ENCODE results near the gene ANKRD34B.
"Not testable (repeated sequence)": the region's sequence is repeated elsewhere in the genome, so short reads cannot be mapped to it uniquely, and the experiment has no call there.

The ANKRD34B gene

GRCh38 chr5:80569961-80570786, at the start of gene ANKRD34B:
ANKRD34B (minus strand) TSS chr5:80570280; CDS start chr5:80560019, 10,261 bp downstream.
- peak; percentile 25 to 42 for DNase-seq (ENCODE audit: low read depth in 2 of 2)

GRCh38 chr5:80619086-80619485, 49.0 kb upstream of the ANKRD34B start:
- no peak for DNase-seq (ENCODE audit: low read depth in 2 of 2)

- no peak for DNase-seq (ENCODE audit: low read depth in 2 of 2)
Observed at GRCh38 chr5:80618438-80618837, 48.4 kb upstream of the ANKRD34B start.

GRCh38 chr5:80615266-80615914, 45.3 kb upstream of the ANKRD34B start:
- no peak for DNase-seq (ENCODE audit: low read depth in 2 of 2)

- no peak for DNase-seq (ENCODE audit: low read depth in 2 of 2)
Observed at GRCh38 chr5:80609692-80610091, 39.6 kb upstream of the ANKRD34B start.

- no peak for DNase-seq (ENCODE audit: low read depth in 2 of 2)
Observed at GRCh38 chr5:80608731-80609130, 38.7 kb upstream of the ANKRD34B start.

GRCh38 chr5:80607832-80608231, 37.8 kb upstream of the ANKRD34B start:
- DNase-seq (ENCODE audit: low read depth in 2 of 2), result no peak

- no peak for DNase-seq (ENCODE audit: low read depth in 2 of 2)
Observed at GRCh38 chr5:80607343-80607742, 37.3 kb upstream of the ANKRD34B start.

GRCh38 chr5:80600943-80601693, 31.0 kb upstream of the ANKRD34B start:
- DNase-seq (ENCODE audit: low read depth in 2 of 2), result no peak

- DNase-seq (ENCODE audit: low read depth in 2 of 2), result no peak
Observed at GRCh38 chr5:80597500-80597899, 27.4 kb upstream of the ANKRD34B start.

GRCh38 chr5:80594810-80595209, 24.7 kb upstream of the ANKRD34B start:
- no peak for DNase-seq (ENCODE audit: low read depth in 2 of 2)

GRCh38 chr5:80592761-80593160, 22.7 kb upstream of the ANKRD34B start:
- no peak for DNase-seq (ENCODE audit: low read depth in 2 of 2)

- no peak for DNase-seq (ENCODE audit: low read depth in 2 of 2)
Observed at GRCh38 chr5:80592105-80592504, 22.0 kb upstream of the ANKRD34B start.

GRCh38 chr5:80591352-80591751, 21.3 kb upstream of the ANKRD34B start:
- no peak for DNase-seq (ENCODE audit: low read depth in 2 of 2)

- no peak for DNase-seq (ENCODE audit: low read depth in 2 of 2)
Observed at GRCh38 chr5:80590766-80591165, 20.7 kb upstream of the ANKRD34B start.

- no peak for DNase-seq (ENCODE audit: low read depth in 2 of 2)
Observed at GRCh38 chr5:80588858-80589540, 18.9 kb upstream of the ANKRD34B start.

GRCh38 chr5:80584770-80585169, 14.7 kb upstream of the ANKRD34B start:
- no peak for DNase-seq (ENCODE audit: low read depth in 2 of 2)

GRCh38 chr5:80580291-80580690, 10.2 kb upstream of the ANKRD34B start:
- DNase-seq (ENCODE audit: low read depth in 2 of 2), result not testable (repeated sequence)

- DNase-seq (ENCODE audit: low read depth in 2 of 2), result no peak
Observed at GRCh38 chr5:80579050-80579449, 9.0 kb upstream of the ANKRD34B start.

- no peak for DNase-seq (ENCODE audit: low read depth in 2 of 2)
Observed at GRCh38 chr5:80577707-80578106, 7.6 kb upstream of the ANKRD34B start.

GRCh38 chr5:80576383-80576782, 6.3 kb upstream of the ANKRD34B start:
- no peak for DNase-seq (ENCODE audit: low read depth in 2 of 2)

GRCh38 chr5:80573062-80573461, 3.0 kb upstream of the ANKRD34B start:
- DNase-seq (ENCODE audit: low read depth in 2 of 2), result no peak

Measured in stimulated activated CD8-positive, alpha-beta memory T cell treated with anti-CD3 and anti-CD28 coated beads, Interleukin-15, amount 100 ng/mL, for 48 hours (primary cell).